Trophoblast cell (in vitro differentiated cells and primary cell): Measurements from ENCODE around the gene CFD.

Experiments
- DNase-seq, 2 donors: peaks; one replicate each; pipeline ENCODE4 v3.0.0-alpha.2; 2016
- H2AFZ ChIP-seq: 2 replicates; pipeline ENCODE4 v1.6.1; 2013; ENCODE audit warnings: low read length, moderate library complexity, mild to moderate bottlenecking; ENCODE audit not compliant: insufficient read depth, poor library complexity
- H2AK5ac ChIP-seq: 2 replicates; pipeline ENCODE4 v1.6.1; 2013; ENCODE audit warnings: mild to moderate bottlenecking, low read length
- H2BK120ac ChIP-seq: 2 replicates; pipeline ENCODE4 v1.6.1; 2013; ENCODE audit warnings: low read length, mild to moderate bottlenecking, moderate library complexity; ENCODE audit not compliant: insufficient read depth, poor library complexity
- H2BK12ac ChIP-seq: 2 replicates; pipeline ENCODE4 v1.6.1; 2013; ENCODE audit warnings: mild to moderate bottlenecking, low read length, moderate library complexity
- H2BK5ac ChIP-seq: 2 replicates; pipeline ENCODE4 v1.6.1; 2013; ENCODE audit warnings: low read length, low read depth, moderate library complexity, mild to moderate bottlenecking; ENCODE audit not compliant: poor library complexity
- H3K14ac ChIP-seq: 2 replicates; pipeline ENCODE4 v1.6.1; 2013; ENCODE audit warnings: mild to moderate bottlenecking, low read length
- H3K18ac ChIP-seq: 2 replicates; pipeline ENCODE4 v1.6.1; 2013; ENCODE audit warnings: mild to moderate bottlenecking, low read length
- H3K23ac ChIP-seq: 2 replicates; pipeline ENCODE4 v1.6.1; 2013; ENCODE audit warnings: low read length
- H3K27ac ChIP-seq: 2 replicates; pipeline ENCODE4 v1.5.1; 2013; ENCODE audit warnings: low read depth, mild to moderate bottlenecking, inconsistent platforms, low read length, moderate library complexity
- H3K27me3 ChIP-seq: 2 replicates; pipeline ENCODE4 v1.6.1; 2013; ENCODE audit warnings: inconsistent platforms, mild to moderate bottlenecking, low read length, moderate library complexity; ENCODE audit not compliant: insufficient read depth
- H3K36me3 ChIP-seq, 2 experiments: 1 replicate in 1 of 2; 2 replicates in 1 of 2; pipeline ENCODE4 v1.6.1; 2013; ENCODE audit warnings: low read length in 2 of 2, mild to moderate bottlenecking in 2 of 2, moderate library complexity in 1 of 2; ENCODE audit not compliant: insufficient read depth in 2 of 2, control insufficient read depth in 1 of 2
- H3K4ac ChIP-seq: 2 replicates; pipeline ENCODE4 v1.6.1; 2013; ENCODE audit warnings: low read depth, mild to moderate bottlenecking, low read length, moderate library complexity
- H3K4me1 ChIP-seq, 2 experiments: 1 replicate in 1 of 2; 2 replicates in 1 of 2; pipeline ENCODE4 v1.6.1; 2013; ENCODE audit warnings: low read length in 2 of 2, mild to moderate bottlenecking in 2 of 2, moderate library complexity in 1 of 2; ENCODE audit not compliant: insufficient read depth in 2 of 2, control insufficient read depth in 1 of 2
- H3K4me2 ChIP-seq: 2 replicates; pipeline ENCODE4 v1.6.1; 2013; ENCODE audit warnings: inconsistent platforms, mild to moderate bottlenecking, low read length, moderate library complexity
- H3K4me3 ChIP-seq: 2 replicates; pipeline ENCODE4 v1.5.1; 2013; ENCODE audit warnings: mild to moderate bottlenecking, low read depth, low read length, inconsistent platforms
- H3K79me1 ChIP-seq: one replicate; pipeline ENCODE4 v1.6.1; 2013; ENCODE audit warnings: low read length
- H3K79me2 ChIP-seq: 2 replicates; pipeline ENCODE4 v1.6.1; 2013; ENCODE audit warnings: low read length, mild to moderate bottlenecking; ENCODE audit not compliant: control insufficient read depth, insufficient read depth, poor library complexity
- H3K9ac ChIP-seq: 2 replicates; pipeline ENCODE4 v1.6.1; 2013; ENCODE audit warnings: mild to moderate bottlenecking, low read length
- H3K9me3 ChIP-seq: 2 replicates; pipeline ENCODE4 v1.6.1; 2013; ENCODE audit warnings: low read depth, mild to moderate bottlenecking, control low read depth, inconsistent platforms, low read length; ENCODE audit not compliant: insufficient read depth
- H4K12ac ChIP-seq: 2 replicates; pipeline ENCODE4 v1.6.1; 2013; ENCODE audit warnings: low read depth, mild to moderate bottlenecking, low read length, moderate library complexity
- H4K8ac ChIP-seq: 2 replicates; pipeline ENCODE4 v1.6.1; 2013; ENCODE audit warnings: low read depth, mild to moderate bottlenecking, low read length, moderate library complexity
- H4K91ac ChIP-seq: one replicate; pipeline ENCODE4 v1.6.1; 2013; ENCODE audit warnings: low read depth, mild to moderate bottlenecking, low read length, moderate library complexity
- WGBS: extraction: QIAGEN DNeasy Blood & Tissue Kit; methylation state at CpG from one replicate; pipeline ENCODE4 v1.1.7; 2013; ENCODE audit warnings: missing lambda C conversion rate; ENCODE audit not compliant: insufficient read length, insufficient coverage; ENCODE audit errors: extremely low coverage; 5-methylcytosine and 5-hydroxymethylcytosine counted together

CFD gene

GRCh38 chr19:831407-832369 lies 27.8 kb upstream of the CFD start:
- H3K14ac ChIP-seq, result no peak overlapping the region
- no peak overlapping the region for H2BK5ac ChIP-seq
- peaks cover 3% of the 10 kb centered on the region for H3K9me3 ChIP-seq
- H2BK12ac ChIP-seq, result no peak overlapping the region
- no peak overlapping the region for H3K27ac ChIP-seq
- WGBS, result no CpG with 5 or more reads among the region's 38 CpGs
- H4K12ac ChIP-seq, result no peak overlapping the region
- no peak overlapping the region for H2BK120ac ChIP-seq
- no peak for DNase-seq
- H3K4ac ChIP-seq, result no peak overlapping the region
- no peak overlapping the region for H3K23ac ChIP-seq
- H3K9ac ChIP-seq, result no peak overlapping the region
- no peaks in the 10 kb centered on the region for H3K79me2 ChIP-seq
- no peak overlapping the region for H4K91ac ChIP-seq
- H3K4me3 ChIP-seq, result no peak overlapping the region
- no peaks in the 10 kb centered on the region for H3K4me1 ChIP-seq
- H3K79me1 ChIP-seq, result no peaks in the 10 kb centered on the region
- H3K18ac ChIP-seq, result no peak overlapping the region
- no peak overlapping the region for H4K8ac ChIP-seq
- no peaks in the 10 kb centered on the region for H3K36me3 ChIP-seq
- H3K4me2 ChIP-seq, result no peak overlapping the region
- H2AFZ ChIP-seq, result no peak overlapping the region
- H2AK5ac ChIP-seq, result no peak overlapping the region
- H3K27me3 ChIP-seq, result no peaks in the 10 kb centered on the region

GRCh38 chr19:834216-834615 lies 25.2 kb upstream of the CFD start:
- no peak overlapping the region for H4K12ac ChIP-seq
- no peak overlapping the region for H3K4ac ChIP-seq
- no peak overlapping the region for H2BK120ac ChIP-seq
- no peak overlapping the region for H2AFZ ChIP-seq
- no peak overlapping the region for H3K18ac ChIP-seq
- DNase-seq, result no peak
- H3K27me3 ChIP-seq, result no peaks in the 10 kb centered on the region
- H3K27ac ChIP-seq, result no peak overlapping the region
- H2BK5ac ChIP-seq, result no peak overlapping the region
- no peak overlapping the region for H3K23ac ChIP-seq
- H2AK5ac ChIP-seq, result no peak overlapping the region
- H2BK12ac ChIP-seq, result no peak overlapping the region
- no peak overlapping the region for H3K9ac ChIP-seq
- H3K4me1 ChIP-seq, result no peaks in the 10 kb centered on the region
- no peaks in the 10 kb centered on the region for H3K36me3 ChIP-seq
- no peak overlapping the region for H3K4me3 ChIP-seq
- H3K14ac ChIP-seq, result no peak overlapping the region
- no peak overlapping the region for H4K8ac ChIP-seq
- H3K9me3 ChIP-seq, result no peaks in the 10 kb centered on the region
- no peak overlapping the region for H3K4me2 ChIP-seq
- no peaks in the 10 kb centered on the region for H3K79me2 ChIP-seq
- no peak overlapping the region for H4K91ac ChIP-seq
- no peaks in the 10 kb centered on the region for H3K79me1 ChIP-seq
- WGBS, result no CpG with 5 or more reads among the region's 24 CpGs

- Histone ChIP-seq H2AFZ (no peak overlapping the region), H3K4ac (no peak overlapping the region), H4K91ac (no peak overlapping the region), H4K8ac (no peak overlapping the region), H3K9me3 (no peaks in the 10 kb centered on the region), H2BK12ac (no peak overlapping the region), H3K14ac (no peak overlapping the region), H2AK5ac (no peak overlapping the region), H3K27ac (no peak overlapping the region), H3K79me1 (no peaks in the 10 kb centered on the region), H4K12ac (no peak overlapping the region), H3K4me1 (no peaks in the 10 kb centered on the region), H3K79me2 (no peaks in the 10 kb centered on the region), H3K9ac (no peak overlapping the region), H2BK120ac (no peak overlapping the region), H2BK5ac (no peak overlapping the region), H3K4me3 (no peak overlapping the region), H3K4me2 (no peak overlapping the region), H3K27me3 (no peaks in the 10 kb centered on the region), H3K23ac (no peak overlapping the region), H3K36me3 (no peaks in the 10 kb centered on the region), H3K18ac (no peak overlapping the region)
- no peak for DNase-seq
- WGBS, result no CpG with 5 or more reads among the region's 36 CpGs
Observed at GRCh38 chr19:835210-835810, 24.2 kb upstream of the CFD start.

DNA sequence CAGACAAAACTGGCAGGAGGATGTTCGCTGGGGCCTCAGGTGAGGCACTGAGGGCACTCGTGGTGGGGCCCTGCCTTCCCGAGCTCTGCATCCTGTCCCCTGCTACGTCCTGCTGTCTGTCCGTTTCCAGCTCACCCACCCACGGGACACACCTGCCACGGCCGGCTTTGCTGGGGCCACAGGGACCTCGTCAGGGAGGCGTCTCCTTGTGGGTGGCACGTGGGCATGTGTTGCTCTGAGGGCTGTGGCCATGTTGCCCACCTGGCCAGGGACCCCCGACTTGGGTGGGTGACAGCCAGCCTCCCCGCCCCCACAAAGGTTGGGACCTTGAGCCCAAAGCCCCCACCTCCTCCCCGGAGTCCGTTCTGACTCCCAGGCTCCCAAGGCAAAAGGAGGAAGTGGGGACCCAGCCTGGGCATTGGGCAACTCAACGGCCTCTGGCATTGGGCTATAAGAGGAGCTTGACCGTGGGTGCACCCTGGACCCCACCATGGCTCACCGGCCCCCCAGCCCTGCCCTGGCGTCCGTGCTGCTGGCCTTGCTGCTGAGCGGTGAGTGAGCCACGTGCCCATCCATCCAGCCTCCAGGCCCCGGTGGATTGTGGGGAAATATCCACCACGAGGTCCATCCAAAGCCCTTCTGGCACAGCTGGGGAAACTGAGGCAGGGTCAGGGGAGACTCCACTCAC lies 18.8 kb upstream of the CFD start, which contains the start of gene PRTN3:
Gene PRTN3 (plus strand): TSS at position 481 of the 688 bp plus-strand sequence. CDS start 10 bp downstream, at position 491.
- no peak within 1 kb of the TSS for H3K4ac ChIP-seq
- H3K36me3 ChIP-seq, result no peaks in the 10 kb centered on the region
- no peak within 1 kb of the TSS for H3K9ac ChIP-seq
- H2AFZ ChIP-seq, result no peak within 1 kb of the TSS
- H3K4me3 ChIP-seq, result no peak within 1 kb of the TSS
- H3K4me1 ChIP-seq, result peaks cover 2 to 4% of the 10 kb centered on the region in 2 experiments
- no CpG with 5 or more reads among the region's 24 CpGs for WGBS
- H2BK12ac ChIP-seq, result no peak within 1 kb of the TSS
- no peak within 1 kb of the TSS for H4K91ac ChIP-seq
- no peak within 1 kb of the TSS for H4K12ac ChIP-seq
- no peak within 1 kb of the TSS for H3K14ac ChIP-seq
- DNase-seq, result no peak
- no peak within 1 kb of the TSS for H4K8ac ChIP-seq
- no peaks in the 10 kb centered on the region for H3K79me2 ChIP-seq
- H3K9me3 ChIP-seq, result peaks cover 5% of the 10 kb centered on the region
- H3K4me2 ChIP-seq, result no peak within 1 kb of the TSS
- H2BK5ac ChIP-seq, result no peak within 1 kb of the TSS
- H3K23ac ChIP-seq, result no peak within 1 kb of the TSS
- H2AK5ac ChIP-seq, result no peak within 1 kb of the TSS
- H2BK120ac ChIP-seq, result no peak within 1 kb of the TSS
- H3K79me1 ChIP-seq, result no peaks in the 10 kb centered on the region
- no peak within 1 kb of the TSS for H3K18ac ChIP-seq
- H3K27ac ChIP-seq, result no peak within 1 kb of the TSS
- H3K27me3 ChIP-seq, result peaks cover 18% of the 10 kb centered on the region
